Measurements from ENCODE around the gene SPOPL.

GRCh38 chr2:138491495-138491862 is 10.1 kb upstream of the SPOPL start:
- TF ChIP-seq CTCF (IDR thresholded peaks at IDR 0.05) (no peak), POLR2A (IDR thresholded peaks at IDR 0.05) (no peak)
